ENCODE data around the gene HAGHL. TPM values are rescaled to one million over a fixed set of nuclear protein-coding genes. Genes with fewer than 3 reads are reported as not detected.
"Not testable (repeated sequence)": the region's sequence is repeated elsewhere in the genome, so short reads cannot be mapped to it uniquely, and the experiment has no call there.

HAGHL gene
- total RNA-seq, 1 donor from 2014 or later: 5.9 TPM

GRCh38 chr16:686459-687260 is 40.2 kb upstream of the HAGHL start:
- intact Hi-C loops (cut with micrococcal nuclease): no loop called here

GRCh38 chr16:687499-687898 is 39.4 kb upstream of the HAGHL start:
- intact Hi-C loops (cut with micrococcal nuclease): no loop called here

GRCh38 chr16:689175-689897 is 37.6 kb upstream of the HAGHL start:
- intact Hi-C loops (cut with micrococcal nuclease): no loop called here

- intact Hi-C loops (cut with micrococcal nuclease): not testable (repeated sequence)
Measured at GRCh38 chr16:691242-691641, 35.7 kb upstream of the HAGHL start.

- intact Hi-C loops (cut with micrococcal nuclease): no loop called here
Measured at GRCh38 chr16:692356-693108, 34.4 kb upstream of the HAGHL start.

- intact Hi-C loops (cut with micrococcal nuclease): no loop called here
Measured at GRCh38 chr16:693364-693763, 33.5 kb upstream of the HAGHL start.

GRCh38 chr16:693766-694165 is 33.1 kb upstream of the HAGHL start:
- intact Hi-C loops (cut with micrococcal nuclease): no loop called here

- intact Hi-C loops (cut with micrococcal nuclease): no loop called here
Measured at GRCh38 chr16:694187-694862, 32.6 kb upstream of the HAGHL start.

- intact Hi-C loops (cut with micrococcal nuclease): no loop called here
Measured at GRCh38 chr16:694863-695354, 32.0 kb upstream of the HAGHL start.

- intact Hi-C loops (cut with micrococcal nuclease): no loop called here
Measured at GRCh38 chr16:695355-696089, 31.4 kb upstream of the HAGHL start.

- intact Hi-C loops (cut with micrococcal nuclease): no loop called here
Measured at GRCh38 chr16:698911-699671, 27.8 kb upstream of the HAGHL start.

GRCh38 chr16:700684-701584 is 26.0 kb upstream of the HAGHL start:
- intact Hi-C loops (cut with micrococcal nuclease): no loop called here

- intact Hi-C loops (cut with micrococcal nuclease): no loop called here
Measured at GRCh38 chr16:702341-702740, 24.6 kb upstream of the HAGHL start.

GRCh38 chr16:703406-703805 is 23.5 kb upstream of the HAGHL start:
- intact Hi-C loops (cut with micrococcal nuclease): no loop called here

GRCh38 chr16:704047-704446 is 22.9 kb upstream of the HAGHL start:
- intact Hi-C loops (cut with micrococcal nuclease): no loop called here

- intact Hi-C loops (cut with micrococcal nuclease): no loop called here
Measured at GRCh38 chr16:704552-705380, 22.1 kb upstream of the HAGHL start.

GRCh38 chr16:705431-706188 is 21.3 kb upstream of the HAGHL start, which contains the start of gene FBXL16:
Gene FBXL16 (minus strand): TSS chr16:705801. CDS start chr16:697405, 8,396 bp downstream.
- intact Hi-C loops (cut with micrococcal nuclease): no loop called here
